ENCODE results near the gene NDUFB3.

DNA sequence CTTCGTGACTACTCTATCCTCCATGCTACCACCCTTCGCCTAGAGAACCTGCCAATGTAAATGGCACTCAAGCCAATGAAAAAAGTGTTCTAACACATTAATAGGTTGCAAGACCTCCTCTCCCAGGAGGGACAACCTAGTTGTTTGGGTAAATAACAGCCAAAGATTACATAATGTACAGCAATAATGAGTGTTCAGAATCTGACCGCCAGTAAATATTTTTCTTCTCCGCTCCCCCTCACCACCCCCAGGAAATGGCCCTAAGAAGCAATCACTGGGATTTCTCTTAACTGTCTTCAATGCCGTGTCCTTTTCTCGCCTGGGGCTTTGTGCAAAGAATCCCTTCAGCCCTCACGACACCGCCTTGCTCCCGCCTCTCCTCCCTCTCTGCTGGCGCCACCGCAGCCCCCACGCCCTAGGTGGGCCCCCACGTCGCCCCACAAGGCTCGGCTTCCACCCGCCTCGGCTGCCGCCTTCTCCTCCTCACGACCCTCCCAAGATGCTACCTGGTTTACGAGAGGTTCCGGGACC, 788 bp upstream of the NDUFB3 start:
- TF ChIP-seq, protein P1, sequence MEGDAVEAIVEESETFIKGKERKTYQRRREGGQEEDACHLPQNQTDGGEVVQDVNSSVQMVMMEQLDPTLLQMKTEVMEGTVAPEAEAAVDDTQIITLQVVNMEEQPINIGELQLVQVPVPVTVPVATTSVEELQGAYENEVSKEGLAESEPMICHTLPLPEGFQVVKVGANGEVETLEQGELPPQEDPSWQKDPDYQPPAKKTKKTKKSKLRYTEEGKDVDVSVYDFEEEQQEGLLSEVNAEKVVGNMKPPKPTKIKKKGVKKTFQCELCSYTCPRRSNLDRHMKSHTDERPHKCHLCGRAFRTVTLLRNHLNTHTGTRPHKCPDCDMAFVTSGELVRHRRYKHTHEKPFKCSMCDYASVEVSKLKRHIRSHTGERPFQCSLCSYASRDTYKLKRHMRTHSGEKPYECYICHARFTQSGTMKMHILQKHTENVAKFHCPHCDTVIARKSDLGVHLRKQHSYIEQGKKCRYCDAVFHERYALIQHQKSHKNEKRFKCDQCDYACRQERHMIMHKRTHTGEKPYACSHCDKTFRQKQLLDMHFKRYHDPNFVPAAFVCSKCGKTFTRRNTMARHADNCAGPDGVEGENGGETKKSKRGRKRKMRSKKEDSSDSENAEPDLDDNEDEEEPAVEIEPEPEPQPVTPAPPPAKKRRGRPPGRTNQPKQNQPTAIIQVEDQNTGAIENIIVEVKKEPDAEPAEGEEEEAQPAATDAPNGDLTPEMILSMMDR (tag by site-specific recombination; IDR thresholded peaks at IDR 0.05), result no peak
- no peak; the same call in 1 of the 2 replicates for TF ChIP-seq ZNF843 (tag by site-specific recombination; IDR thresholded peaks at IDR 0.05)

All from HEK293 (cell line).